ACHN (cell line): ENCODE measurements around the gene LRRC27.
"Not testable (repeated sequence)": the region's sequence is repeated elsewhere in the genome, so short reads cannot be mapped to it uniquely, and the experiment has no call there.

Experiments
- DNase-seq: peaks from one replicate; pipeline ENCODE4 v3.0.0-alpha.2; 2015
- in situ Hi-C: cut with HindIII; loops from 2 replicates; pipeline ENCODE4 v1.10.0; 2017; ENCODE audit warnings: low sequenced_read_pairs, low pct_ligation_motif_present, low pct_unique_long_range_greater_than_20kb

The LRRC27 gene

DNA sequence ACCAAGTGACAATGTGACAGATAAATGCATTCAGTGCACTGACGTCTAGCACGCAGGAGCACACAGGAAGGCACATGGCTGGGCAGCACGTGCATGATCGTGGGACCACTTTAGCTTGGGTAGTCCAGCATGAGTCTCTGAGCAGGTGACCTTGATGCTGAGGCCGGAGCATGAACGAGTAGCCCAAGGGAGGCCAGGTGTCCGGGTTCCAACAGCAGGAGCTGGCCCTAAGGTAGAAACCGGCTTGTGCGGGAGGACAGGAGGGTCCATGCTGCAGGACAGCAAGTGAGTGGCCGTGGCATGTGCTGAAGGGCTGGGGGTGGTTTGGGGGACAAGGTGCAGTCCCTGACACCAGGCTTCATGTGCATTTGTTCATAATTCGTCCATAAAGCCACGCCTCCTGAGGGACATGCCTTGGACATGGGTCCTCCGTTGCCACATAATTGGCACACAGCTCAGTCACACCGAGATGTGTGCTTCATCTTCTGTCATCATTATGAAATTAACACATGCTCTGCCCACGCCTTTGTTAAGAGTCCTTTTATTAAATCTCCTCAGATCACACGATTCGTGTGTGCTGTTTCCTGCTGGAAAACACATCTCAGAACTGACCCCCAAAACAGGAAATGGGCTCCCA is 21.2 kb upstream of the LRRC27 start:
- in situ Hi-C loops = no loop called here

DNA sequence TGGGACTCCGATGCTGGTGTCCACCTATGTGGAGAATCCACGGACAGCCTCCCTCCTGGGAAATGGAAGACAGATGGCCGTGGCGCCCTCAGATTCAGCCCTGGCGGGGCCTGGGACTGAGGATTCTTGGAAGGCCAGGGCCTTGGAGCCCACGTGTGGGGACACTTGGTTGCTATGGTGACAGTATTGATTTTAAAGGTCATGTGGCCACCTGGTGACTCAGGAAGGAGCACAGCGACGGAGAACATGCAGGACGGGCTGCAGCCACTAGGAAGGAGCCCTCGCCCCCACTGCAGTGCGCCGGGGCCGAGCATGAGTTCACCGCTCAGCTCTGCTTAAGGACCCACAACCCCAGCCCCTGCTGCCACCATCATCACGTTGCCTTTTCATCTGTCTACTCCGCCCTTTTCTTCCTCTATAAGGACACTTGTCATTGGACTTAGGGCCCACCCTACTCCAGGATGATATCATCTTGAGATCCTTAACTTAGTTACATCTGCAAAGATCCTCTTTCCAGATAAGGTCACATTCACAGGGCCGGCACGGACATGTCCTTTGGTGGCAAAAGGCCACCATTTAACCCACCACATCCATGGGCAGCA is 20.6 kb upstream of the LRRC27 start:
- no peak for DNase-seq

More for the DNA sequence above, 21.2 kb upstream of the LRRC27 start:
- DNase-seq = no peak

DNA sequence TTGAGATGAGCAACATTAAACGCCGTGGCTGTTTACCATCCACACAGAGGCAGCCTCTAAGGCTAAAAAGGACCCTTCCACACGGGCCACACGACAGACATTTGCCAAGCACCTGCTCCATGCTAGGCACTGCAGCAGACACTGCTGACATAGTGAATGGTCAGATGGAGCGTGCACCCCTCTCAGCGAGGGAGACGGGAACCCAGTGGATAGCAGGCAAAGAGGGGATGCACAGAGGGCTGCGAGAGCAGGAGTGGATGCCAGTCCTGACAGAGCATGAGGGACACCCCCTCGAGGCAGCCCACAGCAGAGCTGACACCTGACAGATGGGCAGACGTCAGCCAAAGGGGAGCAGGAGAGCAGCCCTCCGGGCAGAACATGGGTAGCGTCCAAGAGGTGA is 18.7 kb upstream of the LRRC27 start:
- no peak for DNase-seq
- in situ Hi-C loops = no loop called here

More for the DNA sequence above, 20.6 kb upstream of the LRRC27 start:
- in situ Hi-C loops = no loop called here

DNA sequence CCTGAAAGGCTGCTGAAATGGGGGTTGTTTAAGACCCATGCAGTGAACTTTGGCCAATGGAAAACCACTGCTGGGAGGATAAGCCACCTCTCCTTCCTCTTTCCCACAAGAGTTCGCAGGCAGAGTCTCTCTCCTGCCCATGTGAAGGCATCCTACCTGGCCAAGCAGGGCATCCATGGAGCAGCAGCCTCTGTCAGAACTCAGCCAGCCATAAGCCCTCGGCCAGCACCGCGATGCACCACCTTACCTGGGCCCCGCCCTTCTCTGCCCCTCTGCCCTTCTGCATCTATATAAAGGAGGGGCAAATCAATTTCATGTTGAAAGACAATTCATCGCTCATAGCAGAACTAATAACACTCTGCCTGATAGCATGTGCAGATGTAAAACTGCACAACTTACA is 18.1 kb upstream of the LRRC27 start:
- in situ Hi-C loops = no loop called here
- no peak for DNase-seq

DNA sequence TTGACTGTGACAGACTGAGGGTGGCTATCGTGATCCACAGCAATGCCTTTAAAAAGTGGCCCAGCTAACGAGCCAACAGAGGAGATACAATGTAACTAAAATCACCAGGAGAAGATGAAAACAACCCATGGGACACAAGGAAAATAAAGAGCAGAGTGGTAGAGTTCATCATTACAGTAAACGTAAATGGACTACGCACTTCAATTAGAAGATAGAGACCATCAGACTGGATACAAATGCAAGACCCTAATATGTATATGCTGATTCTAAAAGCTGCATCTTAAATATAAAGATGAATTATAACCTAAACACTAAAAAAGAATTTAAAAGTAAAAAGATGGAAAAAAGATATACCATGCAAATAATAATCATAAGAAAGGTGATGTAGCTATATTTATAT is 17.7 kb upstream of the LRRC27 start:
- in situ Hi-C loops = no loop called here
- no peak for DNase-seq

DNA sequence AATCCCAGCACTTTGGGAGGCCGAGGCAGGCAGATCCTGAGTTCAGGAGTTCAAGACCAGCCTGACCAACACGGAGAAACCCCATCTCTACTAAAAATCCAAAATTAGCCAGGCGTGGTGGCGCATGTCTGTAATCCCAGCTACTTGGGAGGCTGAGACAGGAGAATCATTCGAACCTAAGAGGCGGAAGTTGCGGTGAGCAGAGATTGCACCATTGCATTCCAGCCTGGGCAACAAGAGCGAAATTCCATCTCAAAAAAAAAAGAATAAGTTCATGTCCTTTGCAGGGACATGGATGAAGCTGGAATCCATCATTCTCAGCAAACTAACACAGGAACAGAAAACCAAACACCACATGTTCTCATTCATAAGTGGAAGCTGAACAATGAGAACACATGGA is 17.1 kb upstream of the LRRC27 start:
- DNase-seq, in situ Hi-C loops: not testable (repeated sequence)

DNA sequence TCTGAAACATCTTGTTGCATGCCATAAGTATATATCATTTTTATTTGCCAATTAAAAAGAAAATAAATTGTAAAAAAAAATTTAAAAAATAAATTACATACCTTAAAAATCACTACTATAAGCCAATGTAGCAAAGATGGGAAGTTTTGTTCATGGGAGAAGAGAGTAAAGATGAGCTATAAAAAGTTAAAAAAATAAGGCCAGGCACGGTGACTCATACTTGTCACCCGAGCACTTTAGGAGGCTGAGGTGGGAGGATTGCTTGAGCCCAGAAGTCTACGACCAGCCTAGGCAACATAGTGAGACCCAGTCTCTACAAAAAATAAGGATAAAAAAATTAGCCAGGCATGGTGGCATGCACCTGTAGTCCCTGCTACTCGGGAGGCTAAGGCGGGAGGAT is 15.9 kb upstream of the LRRC27 start:
- in situ Hi-C loops = no loop called here
- no peak for DNase-seq

DNA sequence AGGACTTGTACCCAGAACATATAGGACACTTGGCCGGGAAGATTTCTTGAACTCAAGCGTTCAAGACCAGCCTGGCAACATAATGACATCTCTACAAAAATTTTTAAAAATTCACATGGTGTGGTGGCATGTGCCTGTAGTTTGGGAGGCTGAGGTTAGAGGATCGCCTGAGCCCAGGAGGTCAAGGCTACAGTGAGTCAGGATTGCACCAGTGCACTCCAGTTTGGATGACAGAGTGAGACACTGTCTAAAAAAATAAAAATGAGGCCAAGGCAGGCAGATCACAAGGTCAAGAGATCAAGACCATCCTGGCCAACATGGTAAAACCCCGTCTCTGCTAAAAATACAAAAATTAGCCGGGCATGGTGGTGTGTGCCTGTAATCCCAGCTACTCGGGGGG is 14.5 kb upstream of the LRRC27 start:
- in situ Hi-C loops = not testable (repeated sequence)

DNA sequence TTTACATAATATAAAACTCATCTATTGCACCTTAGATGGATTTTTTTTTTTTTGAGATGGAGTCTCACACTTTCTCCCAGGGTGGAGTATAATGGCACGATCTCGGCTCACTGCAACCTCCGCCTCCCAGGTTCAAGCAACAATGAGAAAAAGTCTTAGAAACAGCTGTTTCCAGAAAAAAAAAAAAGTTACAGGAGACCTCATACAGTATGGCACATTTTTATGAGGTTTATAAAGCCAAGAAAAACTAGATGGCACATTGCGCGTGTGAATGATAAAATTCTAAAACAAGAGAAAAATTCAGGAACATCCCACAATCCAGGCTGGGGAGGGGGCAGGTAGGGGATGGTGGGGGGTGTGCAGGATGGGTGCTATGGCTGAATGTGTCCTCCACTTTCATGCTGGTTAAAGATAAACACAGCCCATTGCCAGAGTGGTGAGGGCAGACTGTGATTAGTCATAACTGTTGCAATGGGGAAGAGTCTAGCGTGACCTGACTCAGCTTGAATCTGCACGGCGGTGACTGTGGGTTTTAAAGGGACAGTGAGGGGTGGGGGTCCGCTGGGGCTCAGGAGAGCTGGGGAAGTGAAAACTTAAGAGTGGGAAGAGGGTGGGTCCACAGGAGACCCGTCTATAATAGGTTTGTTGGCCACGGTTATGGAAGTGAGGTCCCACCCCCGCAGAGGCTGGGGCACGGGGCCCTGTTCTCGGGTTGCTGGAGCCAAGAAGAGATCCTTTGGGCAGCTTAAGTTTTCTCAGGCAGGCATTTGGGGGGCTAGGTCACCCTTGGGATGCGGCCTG is 11.9 kb upstream of the LRRC27 start:
- DNase-seq = peak; percentile 96
- in situ Hi-C loops = no loop called here

More for the DNA sequence above, 14.5 kb upstream of the LRRC27 start:
- not testable (repeated sequence) for DNase-seq

DNA sequence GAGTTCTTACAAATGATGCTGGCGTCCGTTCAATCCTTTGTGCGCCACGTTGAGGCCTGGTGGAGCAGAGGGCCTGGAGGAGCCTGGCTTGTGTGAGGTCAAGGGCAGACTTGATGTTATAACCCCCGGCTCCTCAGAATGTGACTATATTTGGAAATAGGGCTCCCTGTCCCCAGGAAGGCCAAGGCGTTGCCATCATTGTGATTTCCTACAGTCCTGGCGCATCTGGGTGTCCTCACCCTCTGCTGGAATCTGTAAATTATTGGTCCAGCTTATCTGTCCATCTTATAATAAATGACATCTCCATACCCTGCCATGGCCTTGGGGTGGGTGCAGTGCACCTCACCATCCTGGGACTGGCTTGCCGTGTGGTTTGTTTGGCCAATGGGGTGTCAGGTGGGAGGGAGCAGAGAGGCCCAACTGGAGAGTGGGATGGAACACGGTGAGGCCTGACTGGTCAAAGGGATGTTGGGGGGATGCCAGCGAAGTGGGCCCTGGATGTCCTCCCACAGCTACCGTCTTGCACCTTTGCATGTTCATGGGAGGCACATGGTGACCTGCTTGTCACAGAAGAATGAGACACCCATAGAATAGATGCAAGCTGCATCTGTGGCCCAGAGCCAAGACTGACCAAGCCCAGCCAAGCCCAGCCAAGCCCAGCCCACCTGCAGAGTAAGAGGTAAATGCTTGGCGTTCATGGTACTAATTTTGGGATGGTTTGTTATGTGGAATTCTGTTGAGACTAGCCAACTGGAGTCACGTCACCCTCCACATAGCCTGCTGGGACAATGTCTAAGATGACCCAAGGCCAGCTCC is 11.1 kb upstream of the LRRC27 start:
- in situ Hi-C loops = no loop called here
- DNase-seq = peak; percentile 92

DNA sequence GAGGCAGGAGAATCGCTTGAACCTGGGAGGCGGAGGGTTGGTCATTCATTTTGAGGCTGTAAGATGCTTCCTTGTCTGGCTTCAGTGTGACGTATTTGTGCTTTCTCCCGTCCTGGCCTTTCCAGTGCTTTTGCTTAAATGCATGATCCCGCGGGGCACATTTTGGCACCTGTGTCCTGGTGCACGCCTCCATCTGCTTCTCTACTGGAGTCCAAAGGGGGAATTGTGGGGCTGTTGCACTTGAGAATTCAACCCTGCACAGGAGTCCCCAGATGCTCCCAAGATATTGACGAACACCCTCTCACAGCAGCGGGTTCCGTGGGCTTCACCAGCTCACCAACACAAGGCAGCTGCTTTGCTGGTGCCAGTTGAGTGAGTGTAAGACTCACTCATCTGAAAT is 10.3 kb upstream of the LRRC27 start:
- DNase-seq = no peak
- in situ Hi-C loops = no loop called here

DNA sequence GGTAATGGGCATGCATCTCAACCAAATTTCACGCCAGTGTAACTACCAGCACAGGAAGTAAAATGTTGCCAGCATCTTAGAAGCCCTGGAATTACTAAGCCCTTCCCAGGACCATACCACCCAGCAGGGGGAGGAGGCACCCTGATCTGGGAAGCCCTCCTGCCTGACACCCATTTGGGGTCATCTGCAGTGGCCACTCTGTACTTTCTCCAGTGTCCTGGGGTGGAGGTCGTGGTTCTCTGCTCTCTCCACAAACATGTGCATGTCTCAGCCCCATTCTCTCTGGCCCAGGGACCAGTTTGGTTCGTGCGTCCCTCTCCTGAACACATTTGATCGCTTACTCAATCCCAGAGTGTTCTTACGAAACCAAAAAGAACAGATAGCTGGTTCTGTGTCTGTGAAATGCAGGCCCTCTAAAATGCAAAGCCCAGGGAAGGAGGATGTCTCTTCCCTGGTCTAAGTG is 9.4 kb upstream of the LRRC27 start:
- DNase-seq = peak; percentile 29
- in situ Hi-C loops = no loop called here

DNA sequence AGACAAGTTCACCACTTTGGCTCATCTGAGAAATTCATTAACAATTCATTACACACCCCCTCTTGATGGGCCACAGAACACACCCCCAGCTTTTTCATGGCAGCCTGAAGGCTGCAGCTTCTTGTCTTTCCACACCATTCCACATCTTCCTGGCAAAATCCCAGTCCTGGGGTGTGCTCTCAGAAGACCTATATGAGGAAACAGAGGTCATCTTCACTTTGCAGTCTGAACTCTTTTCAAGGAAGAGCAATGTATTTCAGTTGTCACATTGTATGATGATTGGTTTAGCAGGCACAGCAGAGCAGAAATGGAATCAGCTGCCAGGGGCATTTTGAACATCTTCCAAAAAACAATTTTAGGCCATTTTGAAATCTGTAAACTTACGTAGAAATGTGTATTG is 7.8 kb upstream of the LRRC27 start:
- in situ Hi-C loops = no loop called here

DNA sequence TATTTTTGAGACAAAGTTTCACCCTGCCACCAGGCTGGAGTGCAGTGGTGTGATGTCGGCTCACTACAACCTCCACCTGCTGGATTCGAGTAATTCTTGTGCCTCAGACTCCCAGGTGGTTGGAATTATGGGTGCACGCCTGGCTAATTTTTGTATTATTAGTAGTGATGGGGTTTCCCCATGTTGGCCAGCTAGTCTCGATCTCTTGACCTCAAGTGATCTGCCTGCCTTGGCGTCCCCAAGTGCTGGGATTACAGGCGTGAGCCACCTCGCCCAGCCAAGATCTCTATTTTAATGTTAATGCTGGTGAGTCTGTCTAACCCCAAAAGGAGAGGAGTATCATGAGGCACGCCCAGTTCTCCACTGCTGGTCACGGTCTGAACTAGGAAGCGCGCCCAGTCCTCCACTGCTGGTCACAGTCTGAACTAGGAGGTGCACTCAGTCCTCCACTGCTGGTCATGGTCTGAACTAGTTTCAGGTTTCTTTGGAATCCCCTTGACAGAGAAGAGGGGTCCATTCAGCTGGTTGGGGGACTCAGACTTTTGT is 5.6 kb upstream of the LRRC27 start:
- in situ Hi-C loops = no loop called here
- DNase-seq = no peak

More for the DNA sequence above, 7.8 kb upstream of the LRRC27 start:
- no peak for DNase-seq

DNA sequence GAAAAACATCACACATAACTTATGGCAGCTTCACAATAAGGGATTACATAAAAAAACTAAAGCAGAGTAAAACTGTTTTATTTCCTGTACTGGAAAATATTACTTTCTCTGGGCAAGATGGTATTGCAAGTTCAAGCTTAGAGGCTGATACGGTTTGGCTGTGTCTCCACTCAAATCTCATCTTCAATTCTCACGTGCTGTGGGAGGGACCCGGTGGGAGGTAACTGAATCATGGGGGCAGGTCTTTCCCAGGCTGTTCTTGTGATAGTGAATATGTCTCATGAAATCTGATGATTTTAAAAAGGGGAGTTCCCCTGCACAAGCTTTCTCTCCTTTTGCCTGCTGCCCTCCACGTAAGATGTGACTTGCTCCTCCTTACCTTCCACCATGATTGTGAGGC is 5.1 kb upstream of the LRRC27 start:
- peak; percentile 28 for DNase-seq
- in situ Hi-C loops = no loop called here

DNA sequence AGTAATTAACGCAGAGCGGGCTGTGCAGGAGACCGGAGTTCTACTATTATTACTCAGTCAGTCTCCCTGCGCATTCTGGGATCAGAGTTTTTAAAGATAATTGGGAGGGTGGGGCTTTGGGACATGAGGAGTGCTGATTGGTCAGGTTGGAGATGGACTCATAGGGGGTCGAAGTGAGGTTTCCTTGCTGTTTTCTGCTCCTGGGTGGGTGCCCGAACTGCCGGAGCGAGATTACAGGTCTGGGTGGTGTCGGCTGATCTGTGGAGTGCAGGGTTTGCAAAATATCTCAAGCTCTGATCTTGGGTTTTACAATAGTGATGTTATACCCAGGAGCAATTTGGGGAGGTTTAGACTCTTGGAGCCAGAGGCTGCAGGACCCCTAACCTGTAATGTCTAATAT is 3.9 kb upstream of the LRRC27 start:
- no peak for DNase-seq
- in situ Hi-C loops = no loop called here

DNA sequence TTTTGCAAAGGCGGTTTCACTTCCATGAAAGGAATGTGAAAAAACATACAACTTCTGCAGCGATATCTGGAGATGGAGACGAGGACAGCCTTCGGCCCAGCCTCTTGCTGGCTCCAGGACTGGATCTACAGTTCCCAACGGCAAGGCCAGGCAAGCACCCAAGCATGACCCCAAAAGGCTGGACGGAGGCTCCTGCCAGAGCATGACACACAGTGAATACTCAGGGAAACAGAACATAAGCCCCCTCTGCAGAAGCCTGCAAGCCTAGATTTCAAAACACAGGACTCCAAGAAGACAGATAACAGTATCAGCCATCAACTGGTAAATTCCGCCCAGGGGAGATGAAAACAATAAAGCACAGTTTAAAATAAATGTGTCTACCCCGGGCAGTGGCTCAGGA is 3.3 kb upstream of the LRRC27 start:
- in situ Hi-C loops = no loop called here
- DNase-seq = peak; percentile 61

DNA sequence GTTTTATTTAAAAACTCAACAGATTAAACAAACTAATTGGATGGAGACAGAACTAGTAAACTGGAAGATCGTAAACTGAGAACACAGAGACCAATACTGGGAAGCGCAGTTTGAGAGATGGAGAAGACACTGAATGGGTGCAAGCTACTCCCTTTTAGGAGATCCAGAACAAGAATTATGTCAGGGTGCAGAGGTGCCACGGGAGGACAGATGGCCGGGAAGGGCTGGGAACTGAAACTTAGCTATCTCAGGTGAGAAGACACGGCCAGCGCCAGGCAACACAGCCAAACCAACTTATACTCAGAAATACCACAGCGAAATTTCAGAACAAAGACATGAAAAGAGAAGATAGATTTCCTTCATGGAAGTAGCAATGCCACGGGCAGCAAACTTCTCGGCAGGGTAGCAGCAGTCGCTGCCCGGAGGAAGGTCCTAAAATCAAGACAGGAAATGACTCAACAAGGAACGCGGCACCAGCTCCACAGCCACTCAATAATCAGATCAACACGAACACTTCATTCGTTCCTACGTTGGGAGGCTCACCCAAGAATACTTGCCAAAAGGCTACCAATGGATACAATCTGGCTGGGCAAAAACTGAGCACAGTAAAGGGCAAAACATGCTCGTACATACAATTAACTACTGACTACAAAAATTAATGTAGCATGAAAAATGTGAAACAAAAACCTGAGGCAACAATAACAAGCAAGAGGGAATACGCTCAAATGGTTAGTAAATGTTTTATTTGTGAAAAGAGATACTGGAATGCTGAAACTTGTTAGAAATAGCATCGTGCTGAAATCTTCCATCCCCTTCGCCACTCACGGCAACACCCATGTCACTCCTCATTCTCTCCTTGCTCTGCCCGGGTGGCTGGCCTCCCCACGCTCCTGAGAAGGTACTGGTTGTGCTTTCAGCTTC is 2.2 kb upstream of the LRRC27 start:
- in situ Hi-C loops = no loop called here
- peak; percentile 88 for DNase-seq
